NCI-H1436 treated with DMSO at 0.1 percent for 48 hours (cell line): ENCODE data around the gene TRAPPC3.

Source experiments
- DNase-seq: peaks from one replicate; lab custom pipeline; 2025; lab: John Stamatoyannopoulos, UW

TRAPPC3 gene

DNA sequence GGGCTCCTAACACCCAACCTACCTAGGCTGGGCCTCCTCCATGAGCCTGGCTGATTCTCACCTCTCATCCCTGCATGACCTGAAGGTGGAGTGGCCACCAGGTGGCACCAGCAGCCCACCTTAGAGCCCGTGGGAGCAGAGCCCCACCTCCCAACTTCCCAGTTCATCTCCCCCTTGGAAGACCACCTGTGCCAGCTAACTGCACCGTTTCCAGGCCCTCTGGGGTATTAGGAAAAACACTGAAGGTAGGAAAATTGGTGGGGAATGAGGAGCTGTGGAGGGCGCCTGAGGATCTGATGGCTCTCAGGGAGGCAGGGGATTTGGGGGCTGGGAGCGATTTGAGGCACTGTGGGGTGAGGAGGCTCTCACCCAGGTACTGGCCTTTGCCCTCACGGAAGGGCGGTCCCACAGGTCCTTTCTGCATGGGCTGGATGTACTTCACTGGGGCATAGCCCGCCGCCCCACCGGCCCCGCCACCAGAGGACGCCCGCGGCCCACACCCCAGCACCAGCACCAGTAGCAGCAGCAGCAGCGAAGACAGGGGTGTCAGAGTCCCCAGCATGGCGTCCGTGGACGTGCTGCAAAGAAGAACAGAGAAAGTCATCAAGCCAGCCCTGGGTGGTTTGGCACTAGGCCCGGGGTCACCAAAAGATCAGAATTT, 49.5 kb downstream of the TRAPPC3 start:
- peak; percentile 11 for DNase-seq

DNA sequence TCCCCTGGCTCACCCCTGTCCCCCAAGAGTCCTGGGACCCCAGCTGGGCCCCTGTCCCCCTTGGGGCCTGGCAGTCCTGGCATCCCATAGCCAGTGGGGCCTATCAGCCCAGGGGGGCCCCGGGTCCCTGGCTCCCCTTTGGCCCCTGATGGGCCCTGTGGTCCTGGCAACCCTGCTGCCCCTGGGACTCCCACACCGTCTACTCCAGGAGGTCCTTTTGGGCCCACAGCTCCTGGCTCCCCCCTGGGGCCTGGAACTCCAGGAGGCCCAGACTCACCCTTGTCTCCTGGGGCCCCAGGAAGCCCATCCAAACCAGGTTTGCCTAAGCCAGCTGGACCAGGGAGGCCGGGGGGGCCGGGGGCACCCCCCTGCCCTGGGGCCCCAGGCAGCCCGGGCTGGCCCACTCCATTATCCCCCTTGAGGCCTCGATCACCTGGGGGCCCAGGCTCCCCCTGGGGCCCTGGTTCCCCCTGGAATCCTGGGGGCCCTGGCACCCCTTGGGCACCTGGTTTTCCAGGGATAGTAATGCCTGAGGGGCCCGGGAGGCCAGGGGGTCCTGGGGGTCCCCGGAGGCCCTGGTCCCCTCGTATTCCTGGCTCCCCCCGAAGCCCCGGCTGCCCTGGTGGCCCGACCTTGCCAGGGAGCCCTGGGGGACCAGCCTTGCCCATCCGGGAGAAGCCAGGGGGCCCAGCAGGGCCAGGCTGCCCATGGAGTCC, 50.5 kb downstream of the TRAPPC3 start:
- DNase-seq, result no peak

DNA sequence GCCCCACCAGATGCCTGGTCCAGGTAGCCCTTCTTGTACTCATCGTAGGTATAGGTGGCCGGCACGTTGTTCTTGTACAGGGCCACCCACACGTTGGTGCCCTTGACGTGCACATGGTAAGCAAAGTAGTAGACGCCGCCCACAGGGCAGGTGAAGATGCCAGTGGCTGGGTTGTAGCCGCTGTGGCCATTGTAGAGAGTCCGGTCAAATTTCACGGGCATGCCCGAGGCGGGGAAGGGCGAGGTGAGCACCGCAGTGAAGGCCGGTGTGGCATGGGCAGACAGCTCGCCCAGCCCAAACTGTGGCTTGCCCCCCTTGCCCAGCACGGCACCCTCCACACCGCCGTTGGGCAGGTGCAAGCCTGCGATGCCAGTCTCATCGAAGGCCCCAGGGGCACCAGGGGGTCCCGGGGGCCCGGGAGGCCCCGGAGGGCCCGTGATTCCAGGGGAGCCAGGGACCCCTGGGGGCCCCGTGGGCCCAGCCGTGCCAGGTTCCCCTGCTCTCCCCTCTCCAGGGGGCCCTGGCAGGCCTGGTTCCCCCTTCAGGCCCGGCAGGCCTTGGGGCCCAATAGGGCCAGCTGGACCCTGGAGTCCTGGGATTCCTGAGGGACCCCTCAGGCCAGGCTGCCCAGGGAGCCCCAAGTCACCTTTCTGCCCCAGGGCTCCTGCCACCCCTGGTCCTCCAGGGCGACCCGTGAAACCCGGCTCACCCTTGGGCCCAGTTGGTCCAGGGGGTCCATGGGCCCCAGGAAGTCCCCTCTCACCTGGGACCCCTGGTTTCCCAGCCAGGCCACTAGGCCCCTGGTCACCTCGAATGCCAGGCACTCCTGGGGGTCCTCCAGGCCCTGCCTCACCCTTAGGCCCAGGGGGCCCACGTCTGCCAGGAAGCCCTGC, 51.3 kb downstream of the TRAPPC3 start:
- no peak for DNase-seq

DNA sequence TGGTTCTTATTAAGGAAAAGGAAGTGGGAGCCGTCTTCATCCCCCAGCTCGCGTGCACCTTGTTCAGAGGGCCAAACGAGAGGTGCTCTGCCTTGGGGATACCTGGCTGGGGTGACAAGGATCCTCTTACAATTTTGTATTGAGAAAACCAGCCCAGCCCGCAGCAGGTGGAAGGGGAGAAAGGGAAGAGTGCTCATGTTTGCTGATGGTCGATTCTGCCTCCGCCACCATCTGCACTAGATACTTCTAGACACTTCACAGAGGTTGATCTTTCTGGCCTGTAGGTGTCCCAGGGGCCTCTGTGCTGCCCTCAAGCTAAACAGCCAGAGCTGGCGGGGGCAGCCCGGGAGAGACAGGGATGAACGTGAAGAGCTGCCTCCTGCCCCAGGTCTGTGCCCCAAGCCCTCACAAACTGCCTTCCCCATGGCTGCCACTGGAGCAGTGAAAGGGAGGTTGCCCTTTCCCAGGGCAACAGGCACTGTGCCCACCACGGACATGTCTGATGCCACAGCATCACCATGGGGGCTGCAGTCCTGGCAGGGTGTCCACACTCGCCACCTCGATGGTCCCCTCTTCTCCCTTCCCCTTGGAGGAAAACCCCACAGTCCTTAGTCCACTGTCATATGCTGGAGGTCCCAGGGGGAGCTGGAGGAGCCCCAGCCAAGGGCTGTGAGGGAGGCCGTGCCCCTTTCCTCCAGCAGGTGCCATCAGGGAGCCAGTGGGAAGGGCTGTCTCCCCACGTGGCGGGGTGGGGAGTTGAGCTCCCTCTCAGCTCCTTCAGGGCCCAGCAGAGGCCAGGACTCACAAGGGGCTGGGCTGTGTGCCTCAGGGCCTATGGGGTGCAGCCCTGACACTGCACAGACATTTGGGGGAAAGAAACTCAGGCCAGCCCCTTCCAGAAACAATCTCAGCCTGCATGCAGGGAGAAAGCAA, 52.5 kb downstream of the TRAPPC3 start:
- DNase-seq, result no peak

DNA sequence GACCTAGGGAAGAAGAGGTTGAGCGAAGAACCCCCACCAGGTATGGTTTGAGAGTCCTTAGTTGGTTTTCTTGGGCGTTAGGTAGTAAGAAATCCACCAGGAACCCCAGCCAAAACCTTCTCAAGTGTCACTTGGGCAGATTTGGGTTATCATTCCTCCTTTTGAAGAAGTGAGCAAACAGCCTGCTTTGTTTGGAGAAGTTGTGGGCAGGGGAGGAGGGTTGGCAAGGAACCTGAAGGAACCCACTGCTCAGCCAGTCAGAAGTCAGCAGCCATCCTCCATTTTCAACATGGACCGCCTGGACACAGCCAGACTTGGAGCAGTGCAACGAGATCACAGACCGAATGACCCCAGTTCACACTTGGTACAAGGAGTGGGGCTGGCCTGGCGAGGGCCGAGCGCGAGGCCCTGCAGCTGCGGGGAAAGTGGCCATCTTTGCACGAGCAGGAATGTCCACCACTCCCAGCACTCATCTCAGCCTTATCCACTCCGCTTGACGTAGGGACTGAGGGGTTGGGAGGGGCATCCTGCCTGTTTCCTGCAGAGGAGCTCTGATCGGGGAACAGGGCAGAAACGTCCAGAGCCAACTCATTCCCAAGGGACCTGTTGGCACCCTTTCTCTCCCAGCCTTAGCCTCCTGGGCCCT, 53.4 kb downstream of the TRAPPC3 start:
- no peak for DNase-seq

DNA sequence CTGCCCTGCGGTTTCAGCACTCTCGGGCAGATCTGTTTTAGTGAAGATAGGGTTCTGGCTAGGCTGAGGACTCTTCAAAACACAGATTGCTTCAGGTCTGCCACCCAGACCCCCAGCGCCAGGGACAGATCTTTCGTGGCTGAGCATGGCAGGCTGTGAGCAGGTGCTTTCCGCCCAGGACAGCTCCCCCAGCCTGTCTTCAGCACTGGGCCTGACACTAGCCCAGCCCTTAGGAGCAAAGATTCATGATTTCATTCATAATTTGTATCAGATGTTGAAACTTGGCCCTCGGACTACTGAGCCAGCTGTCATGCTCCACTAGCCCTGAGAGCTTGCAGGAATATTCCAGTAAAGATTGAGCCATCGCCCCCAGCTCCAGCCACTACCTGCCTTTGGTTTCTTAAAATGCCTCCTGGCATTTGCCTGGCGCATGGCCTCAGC, 54.6 kb downstream of the TRAPPC3 start:
- no peak for DNase-seq

DNA sequence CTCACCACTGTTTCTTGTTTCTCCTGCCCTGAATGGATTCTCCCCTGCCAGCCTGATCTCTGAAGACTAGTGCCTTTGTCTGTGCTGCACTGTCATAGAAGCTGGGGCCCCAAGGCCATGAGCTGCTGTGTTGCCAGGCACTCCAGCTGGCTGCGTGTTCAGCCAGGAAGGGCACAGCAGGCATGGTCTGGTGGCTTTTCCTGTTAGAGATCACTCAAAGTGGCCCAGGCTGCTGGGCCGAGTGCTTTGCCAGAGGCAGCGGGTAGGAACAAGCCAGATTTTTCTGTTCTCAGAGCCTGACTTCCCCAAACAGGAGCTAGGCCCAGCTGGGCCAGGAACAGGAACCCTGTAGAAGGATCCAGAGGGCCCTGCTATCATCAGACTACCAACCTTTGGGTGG, 55.4 kb downstream of the TRAPPC3 start:
- DNase-seq, result no peak

DNA sequence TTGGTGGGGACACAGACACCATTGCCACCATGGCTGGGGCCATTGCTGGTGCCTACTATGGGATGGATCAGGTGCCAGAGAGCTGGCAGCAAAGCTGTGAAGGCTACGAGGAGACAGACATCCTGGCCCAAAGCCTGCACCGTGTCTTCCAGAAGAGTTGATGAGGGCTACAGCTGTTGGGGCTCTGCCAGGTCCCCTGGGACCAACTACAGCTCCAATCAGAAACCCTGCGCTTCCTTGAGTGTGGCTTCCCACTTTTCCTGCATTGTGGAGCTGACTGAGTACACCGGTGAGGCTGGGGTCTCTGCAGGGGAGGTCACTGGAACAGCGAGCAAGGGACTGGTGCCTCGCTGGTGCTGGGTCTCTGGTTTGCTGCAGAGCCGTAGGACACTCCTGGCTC, 56.1 kb downstream of the TRAPPC3 start:
- DNase-seq, result no peak

DNA sequence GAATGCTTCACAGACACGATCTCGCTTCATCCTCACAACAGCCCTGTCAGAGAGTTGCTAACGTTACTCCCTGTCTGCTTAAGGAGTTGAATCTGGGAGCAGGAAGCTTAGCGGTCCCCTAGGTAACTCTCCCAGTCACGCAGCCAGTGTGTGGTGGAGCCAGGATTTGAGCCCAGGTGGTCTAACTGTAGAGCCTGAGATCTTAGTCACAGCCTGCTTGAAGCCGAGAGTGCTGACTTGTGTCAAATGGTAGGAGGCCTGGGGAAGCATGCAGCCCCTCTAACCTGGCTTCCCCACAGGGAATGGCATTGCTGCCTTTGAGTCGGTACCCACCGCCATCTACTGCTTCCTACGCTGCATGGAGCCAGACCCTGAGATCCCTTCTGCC, 56.5 kb downstream of the TRAPPC3 start:
- DNase-seq, result no peak

DNA sequence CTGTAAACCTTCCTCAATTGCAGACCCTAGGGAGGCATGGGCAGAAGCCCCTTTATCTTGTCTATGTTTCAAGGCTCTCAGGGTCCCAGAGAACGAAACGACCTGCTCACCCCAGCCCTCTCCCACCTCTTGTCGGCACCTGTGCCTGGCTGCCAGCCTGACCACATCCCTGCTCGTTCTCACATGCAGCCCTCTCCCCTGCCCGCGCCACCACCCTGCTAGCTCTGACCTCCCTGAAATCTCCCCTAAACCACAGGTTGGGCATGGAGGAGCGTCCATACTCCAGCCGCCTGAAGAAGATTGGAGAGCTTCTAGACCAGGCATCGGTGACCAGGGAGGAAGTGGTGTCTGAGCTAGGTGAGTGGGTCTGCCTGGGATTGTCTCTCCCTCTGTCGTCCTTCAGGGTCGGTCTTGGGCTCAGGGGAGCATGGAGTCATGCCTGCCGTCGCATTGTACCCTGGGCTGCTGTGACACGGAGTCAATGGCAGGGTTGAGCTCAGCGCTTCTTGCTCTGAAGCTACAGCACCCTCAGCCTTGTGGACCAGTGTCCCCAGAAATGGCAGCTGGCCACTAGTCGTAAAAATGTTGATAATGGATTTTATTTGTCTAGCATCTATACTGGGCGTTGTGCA, 57.0 kb downstream of the TRAPPC3 start:
- no peak for DNase-seq

DNA sequence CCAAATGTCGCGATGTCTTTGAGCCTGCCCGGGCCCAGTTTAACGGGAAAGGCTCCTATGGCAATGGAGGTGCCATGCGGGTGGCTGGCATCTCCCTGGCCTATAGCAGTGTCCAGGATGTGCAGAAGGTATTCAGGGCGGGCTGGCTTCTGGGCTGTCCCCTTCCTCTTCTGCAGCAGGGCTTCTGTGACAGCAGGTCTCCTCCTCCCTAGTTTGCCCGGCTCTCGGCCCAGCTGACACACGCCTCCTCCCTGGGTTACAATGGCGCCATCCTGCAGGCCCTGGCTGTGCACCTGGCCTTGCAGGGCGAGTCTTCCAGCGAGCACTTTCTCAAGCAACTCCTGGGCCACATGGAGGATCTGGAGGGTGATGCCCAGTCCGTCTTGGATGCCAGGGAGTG, 57.6 kb downstream of the TRAPPC3 start:
- DNase-seq, result no peak

DNA sequence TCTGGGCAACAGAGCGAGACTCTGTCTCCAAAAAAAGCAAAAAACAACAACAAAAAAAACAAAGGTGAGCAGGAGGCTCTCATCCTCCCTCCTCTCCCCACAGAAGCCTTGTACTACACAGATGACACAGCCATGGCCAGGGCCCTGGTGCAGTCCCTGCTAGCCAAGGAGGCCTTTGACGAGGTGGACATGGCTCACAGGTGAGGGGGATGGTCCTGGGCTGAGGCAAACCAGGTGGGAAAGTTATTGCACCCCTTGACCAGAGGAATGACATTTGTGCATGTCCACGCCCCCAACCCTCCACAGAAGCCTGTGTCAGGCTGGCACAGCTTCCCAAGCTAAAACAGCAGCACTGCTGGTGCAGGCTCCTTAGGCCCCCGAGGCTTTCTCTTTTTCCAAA, 58.1 kb downstream of the TRAPPC3 start:
- no peak for DNase-seq

DNA sequence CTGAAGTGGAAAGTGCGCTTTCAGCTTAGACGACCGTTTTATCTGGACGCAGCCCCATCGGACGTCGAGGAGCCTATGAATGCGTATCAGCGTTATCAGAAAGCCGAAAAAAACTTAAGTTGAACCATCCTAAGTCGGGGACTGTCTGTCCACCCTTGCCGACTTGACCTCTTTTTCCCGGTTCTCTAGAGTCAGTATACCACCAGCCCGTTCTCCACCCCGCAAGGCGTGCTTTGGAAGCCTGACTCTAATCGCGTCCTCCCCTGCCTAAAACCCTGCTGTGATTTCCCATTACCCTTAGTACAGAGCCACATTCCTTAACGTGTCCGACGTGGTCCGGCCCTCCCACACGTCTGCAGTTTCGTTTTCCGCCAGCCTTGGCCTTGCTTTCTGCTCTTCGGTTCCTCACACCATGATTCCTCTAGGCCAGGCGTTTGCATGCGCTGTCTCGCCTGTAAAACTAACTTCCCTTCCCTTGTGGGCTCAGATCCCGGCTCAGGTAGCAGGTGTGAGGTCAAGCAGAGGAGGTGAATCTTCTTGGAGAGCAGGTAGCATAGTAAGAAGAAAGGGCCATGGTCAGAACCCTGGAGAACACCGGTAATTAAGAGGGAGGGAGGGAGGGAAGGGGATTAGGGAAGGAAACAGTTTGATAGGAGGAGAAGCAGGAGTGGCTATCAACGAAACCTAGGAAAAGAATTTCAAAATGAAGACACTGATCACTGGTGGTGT, 59.7 kb downstream of the TRAPPC3 start:
- DNase-seq, result no peak

DNA sequence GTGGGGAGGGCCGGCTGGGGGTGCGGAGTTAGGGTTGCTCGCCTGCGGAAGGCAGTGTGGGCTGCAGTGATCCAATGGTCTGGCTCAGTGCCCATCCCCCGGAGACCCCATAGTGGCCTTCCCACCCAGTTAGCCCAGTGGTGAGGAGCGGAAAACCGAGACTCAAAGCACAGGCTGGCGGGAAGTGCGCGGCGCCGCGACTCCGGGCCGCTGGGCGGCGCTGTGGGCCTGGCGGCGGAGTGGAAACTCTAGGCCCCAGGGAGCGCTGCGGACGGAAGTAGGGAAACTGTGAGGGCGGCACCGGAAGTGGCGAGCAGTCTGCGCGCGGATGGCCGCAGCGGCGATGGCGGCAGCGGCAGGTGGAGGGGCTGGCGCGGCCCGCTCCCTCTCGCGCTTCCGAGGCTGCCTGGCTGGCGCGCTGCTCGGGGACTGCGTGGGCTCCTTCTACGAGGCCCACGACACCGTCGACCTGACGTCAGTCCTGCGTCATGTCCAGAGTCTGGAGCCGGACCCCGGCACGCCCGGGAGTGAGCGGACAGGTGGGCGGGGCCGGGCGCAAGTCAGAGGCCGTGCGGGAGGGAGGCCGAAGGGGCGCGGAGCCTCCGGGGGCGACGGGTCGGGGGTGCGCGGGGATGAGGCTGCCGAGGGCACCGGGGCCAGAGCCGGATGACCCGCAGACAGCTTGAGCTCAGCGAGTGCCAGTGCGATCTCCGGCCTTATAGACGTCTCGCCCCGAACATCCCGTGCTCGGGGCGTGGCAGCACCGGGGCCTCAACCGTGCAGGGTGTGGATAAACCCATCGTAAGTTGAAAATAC, 60.5 kb downstream of the TRAPPC3 start, which contains the start of gene ADPRS:
Gene ADPRS, plus strand, starts transcription at position 316 of the 816 bp plus-strand sequence. Its CDS starts 13 bp downstream, at position 329.
- DNase-seq, result peak; percentile 25

DNA sequence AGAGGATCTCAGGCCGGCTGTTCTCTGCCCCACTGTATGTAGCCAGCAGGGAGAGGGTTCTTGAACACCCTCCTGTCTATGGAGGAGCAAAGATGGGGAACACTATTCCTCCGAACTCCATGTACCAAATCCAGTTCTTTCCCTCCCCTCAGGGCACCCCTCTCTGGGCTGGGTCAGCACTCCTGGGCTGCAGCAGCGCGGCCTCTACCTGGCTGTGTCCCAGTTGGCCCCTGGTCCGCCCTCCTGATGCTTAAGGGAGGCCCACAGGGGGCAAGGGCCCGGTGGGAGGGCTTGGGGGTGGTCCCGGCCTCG, 61.1 kb downstream of the TRAPPC3 start:
- DNase-seq, result no peak

DNA sequence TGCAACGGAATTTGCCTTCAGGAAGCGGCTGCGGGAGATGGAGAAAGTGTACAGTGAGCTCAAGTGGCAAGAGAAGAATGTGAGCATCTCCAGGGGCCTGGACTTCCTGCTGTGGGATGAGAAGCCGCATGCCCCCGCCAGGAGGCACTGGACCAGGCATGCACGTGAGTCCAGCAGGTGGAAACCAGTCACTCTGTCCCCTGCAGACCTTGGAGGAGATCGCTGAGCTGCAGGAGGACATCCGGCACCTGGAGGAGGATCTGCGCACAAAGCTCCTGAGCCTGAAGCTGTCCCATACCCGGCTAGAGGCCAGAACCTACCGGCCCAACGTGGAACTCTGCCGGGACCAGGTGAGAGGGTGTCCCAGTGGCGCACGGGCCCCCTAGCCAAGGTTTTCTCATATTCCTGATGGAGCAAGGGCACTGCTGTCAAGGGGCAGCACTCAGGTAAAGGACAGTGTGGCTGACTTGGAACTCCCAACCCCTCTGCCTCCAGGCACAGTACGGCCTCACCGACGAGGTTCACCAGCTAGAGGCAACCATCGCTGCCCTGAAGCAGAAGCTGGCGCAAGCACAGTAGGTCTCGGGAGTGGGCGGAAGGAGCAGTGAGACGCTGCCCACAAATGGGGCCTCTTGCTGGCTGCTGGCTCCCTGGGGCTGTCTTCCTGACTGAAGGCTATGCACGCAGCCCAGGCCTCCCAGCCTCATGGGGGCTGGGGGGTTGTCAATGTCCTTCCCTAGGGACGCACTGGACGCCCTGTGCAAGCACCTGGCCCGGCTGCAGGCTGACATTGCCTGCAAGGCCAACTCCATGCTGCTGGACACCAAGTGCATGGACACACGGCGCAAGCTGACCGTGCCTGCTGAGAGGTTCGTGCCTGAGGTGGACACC, 61.8 kb downstream of the TRAPPC3 start:
- DNase-seq, result no peak
